ENCODE measurements around the gene DEUP1.
"Not testable (repeated sequence)": the region's sequence is repeated elsewhere in the genome, so short reads cannot be mapped to it uniquely, and the experiment has no call there.

The DEUP1 gene, protein sequence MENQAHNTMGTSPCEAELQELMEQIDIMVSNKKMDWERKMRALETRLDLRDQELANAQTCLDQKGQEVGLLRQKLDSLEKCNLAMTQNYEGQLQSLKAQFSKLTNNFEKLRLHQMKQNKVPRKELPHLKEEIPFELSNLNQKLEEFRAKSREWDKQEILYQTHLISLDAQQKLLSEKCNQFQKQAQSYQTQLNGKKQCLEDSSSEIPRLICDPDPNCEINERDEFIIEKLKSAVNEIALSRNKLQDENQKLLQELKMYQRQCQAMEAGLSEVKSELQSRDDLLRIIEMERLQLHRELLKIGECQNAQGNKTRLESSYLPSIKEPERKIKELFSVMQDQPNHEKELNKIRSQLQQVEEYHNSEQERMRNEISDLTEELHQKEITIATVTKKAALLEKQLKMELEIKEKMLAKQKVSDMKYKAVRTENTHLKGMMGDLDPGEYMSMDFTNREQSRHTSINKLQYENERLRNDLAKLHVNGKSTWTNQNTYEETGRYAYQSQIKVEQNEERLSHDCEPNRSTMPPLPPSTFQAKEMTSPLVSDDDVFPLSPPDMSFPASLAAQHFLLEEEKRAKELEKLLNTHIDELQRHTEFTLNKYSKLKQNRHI

DNA sequence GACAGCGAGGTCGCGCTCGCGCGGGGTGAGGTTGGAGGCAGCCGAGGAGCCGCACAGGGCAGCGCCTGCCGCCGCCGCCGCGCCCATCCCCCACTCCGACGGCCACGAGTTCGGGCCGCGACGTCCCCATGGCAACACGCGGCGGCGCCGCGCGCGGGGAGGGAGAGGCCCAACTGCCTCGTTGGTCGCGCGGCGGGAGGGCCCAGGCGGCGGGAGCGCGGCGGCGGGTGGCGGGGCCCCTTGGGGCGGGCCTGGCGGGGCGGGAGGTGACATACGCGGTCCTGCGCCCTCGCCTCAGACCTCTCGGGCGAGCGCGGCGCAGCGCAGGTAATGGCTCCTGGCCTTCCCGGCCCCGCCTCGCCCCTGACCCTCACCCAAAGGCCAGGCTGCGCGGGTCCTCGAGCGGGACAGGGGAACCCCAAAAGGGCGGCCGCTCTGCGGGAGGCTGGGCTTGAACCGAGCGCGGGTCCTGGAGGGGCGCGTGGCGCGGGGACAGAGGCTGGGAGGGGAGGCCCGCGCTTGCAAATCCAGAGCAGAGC, at the start of gene DEUP1:
Gene DEUP1 (plus strand): TSS at position 297 of the 539 bp plus-strand sequence. CDS start 1,518 bp downstream, outside the sequence.
- peak; percentile 54 for DNase-seq

DNA sequence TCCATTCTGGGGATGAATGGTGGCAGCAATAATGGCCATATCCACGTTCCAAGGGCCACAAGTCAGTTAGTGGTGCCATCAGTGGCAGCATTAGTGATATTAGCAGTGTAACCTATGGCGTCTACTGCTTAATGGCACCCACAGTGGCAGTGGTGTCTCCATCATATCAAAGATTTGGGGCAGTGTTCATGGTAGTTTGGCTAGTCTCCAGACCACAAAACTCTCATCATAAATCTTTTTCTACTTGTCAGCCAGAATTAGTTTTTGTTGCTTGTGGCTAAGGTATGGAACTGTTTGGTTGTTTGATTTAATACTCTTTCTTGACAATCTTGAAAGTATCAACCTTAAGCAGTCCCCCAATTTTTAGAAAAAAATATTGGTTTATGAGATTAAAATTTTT, 45.1 kb upstream of the DEUP1 start:
- no peak for DNase-seq

DNA sequence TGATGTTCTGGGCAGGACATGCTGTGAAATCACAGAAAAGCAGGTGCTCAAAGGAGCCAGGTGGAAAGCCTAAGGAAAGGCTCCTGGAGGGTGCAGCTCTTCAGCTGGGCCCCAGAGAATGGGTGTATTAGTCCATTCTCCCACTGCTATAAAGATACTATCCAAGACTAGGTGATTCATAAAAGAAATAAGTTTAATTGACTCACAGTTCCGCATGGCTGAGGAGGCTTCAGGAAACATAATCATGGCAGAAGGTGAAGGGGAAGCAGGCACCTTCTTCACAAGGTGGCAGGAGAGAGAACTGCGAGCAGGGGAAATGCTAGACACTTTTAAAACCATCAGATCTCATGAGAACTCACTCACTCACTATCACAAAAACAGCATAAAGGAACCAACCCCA, 43.1 kb upstream of the DEUP1 start:
- DNase-seq, result no peak

DNA sequence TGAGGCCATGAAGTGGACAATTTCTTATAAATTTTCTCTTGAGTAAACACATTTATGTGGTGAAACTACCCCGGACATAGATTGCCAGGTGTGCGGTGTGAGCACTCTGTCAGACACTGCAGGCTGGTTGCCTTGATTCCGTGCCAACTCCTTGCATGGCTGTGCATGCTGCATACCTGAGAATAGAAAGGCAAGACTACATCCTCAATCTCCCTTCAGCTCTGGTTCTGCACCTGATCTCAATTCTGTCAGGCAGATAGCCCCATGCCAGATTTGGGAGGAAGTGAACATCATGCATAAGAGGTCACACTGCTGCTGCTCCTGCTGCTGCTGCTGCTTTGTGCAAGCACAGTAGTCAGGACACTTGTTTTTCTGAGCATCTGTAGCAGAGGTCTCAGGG, 42.5 kb upstream of the DEUP1 start:
- no peak for DNase-seq

DNA sequence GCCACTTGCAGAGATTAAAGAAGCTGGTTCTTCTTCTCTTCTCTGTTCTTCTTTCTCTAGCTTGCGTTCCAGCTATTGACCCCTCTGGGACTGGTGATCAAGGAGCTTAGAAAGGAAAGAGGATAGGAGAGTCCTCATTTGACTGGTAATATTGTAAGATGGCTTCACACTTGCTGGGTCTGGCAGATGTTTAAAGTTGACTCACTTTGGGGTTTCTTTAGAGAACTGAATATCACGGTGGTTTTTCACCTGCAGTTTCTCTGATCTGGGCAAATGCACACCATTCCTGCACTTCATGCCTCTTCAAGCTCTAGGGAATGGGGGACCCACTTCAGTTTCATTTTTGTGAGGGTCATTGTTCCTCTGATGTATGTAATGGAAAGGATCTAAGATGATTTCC, 41.8 kb upstream of the DEUP1 start:
- no peak for DNase-seq

DNA sequence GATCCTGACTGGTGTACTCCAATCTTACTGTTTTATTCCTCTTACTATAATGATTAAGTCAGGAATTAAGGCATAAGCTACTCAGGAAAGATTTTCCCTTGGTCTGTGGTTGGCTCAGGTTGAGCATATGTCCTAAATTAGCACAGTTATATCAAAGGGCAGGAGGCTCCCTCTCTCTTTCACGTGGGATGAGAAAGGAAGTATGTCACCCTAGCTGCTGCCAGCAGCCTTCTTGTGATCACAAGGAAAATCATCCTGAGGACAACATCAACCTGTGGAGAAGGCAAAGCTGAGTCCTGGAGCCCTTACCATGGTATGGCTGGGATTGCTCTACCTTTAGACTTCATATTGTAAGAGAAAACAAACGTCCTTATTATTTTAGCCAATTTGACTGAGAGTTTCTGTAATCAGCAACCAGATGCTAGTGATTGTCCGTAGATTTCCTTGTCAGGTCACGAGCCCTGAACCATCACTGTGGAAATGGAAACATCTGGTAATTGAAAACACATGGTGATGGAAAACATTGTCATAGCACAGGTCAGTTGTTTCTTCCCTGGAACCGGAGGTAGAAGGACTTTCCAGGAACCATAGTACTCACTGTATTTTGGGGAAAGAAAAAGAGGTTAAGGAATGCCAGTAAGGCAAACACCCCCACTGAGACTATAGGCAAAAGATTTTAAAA, 40.6 kb upstream of the DEUP1 start:
- DNase-seq, result no peak

DNA sequence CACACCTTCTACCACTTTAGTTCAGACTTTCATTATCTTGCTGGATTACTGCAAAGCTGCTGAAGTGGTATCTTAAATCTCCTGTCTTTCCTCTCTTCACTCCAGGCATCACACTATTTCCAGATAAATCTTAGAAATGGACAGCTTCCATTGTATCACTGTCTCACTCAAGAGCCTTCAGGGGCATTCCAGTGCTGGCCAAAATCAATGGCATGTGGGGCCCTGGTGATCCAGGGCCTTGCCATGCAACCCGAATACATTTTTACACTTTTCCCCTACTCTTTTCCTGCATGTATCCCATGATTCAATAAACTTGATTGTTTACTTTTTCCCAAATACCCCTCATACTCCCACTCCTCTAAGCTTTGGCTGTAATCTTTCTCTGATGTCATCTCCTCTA, 39.4 kb upstream of the DEUP1 start:
- no peak for DNase-seq

DNA sequence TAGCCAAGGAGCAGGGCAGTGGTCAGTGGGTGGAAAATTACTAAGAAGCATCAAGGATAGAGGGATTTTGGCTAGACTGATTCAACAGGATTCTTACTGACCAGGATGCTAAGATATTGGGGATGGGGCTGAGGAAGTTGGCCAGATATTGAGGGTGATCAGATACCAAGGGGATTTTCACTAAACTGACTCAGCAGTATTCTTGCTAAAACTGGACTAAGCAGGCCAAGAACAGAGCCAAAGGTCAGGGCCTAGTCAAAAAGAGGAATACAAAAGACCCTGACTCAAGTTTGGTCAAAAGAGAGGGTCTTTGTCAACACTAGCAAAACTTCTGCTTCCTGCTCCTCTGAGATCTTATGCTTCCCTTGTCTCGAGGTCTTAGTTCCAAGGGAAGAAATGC, 38.6 kb upstream of the DEUP1 start:
- DNase-seq, result no peak

DNA sequence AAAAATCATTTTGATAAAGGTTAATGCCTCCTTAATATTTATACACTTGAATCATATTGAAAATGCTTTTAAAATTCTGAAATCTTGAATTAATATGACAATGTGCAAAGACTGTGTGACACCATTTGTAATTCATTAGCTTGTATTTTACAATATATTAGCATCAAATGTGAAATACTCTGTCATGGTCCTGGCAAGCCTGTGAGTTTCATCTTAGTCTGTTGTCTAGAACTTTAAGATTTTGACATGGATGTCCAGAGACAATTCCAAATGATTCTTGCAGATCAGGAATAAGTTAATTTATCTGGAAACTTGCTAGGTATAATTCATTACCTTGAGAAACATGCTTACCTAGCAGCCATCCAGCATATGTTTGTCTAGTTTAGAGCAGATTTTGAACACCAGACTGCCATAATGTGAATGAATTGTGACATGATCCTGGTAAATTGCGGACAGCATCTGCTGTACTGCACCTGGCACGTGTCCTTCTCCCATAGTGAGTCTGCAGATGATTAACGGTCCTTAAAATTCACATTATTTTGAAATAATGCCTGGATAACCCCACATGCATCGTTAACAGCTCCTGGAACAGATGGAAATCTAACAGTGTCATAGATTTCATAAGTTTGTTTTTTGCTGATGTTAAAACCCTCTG, 34.5 kb upstream of the DEUP1 start:
- no peak for DNase-seq

DNA sequence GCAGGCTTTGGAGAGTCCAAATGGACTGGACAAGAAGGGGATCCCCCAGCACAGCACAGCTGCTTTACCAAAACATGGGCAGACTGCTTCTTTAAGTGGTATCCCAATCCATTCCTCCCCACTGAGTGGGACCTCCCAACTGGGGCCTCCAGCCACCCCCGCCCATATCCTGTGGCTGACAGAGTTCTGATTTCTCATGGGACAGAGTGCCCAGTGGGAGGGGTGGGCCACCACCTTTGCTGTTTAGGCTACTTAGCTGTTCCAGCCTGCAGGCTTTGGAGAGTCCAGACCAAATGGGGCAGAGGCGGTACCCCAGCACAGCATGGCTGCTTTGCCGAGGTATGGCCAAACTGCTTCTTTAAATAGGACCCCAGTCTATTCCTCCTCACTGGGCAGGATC, 26.9 kb upstream of the DEUP1 start:
- no peak for DNase-seq

DNA sequence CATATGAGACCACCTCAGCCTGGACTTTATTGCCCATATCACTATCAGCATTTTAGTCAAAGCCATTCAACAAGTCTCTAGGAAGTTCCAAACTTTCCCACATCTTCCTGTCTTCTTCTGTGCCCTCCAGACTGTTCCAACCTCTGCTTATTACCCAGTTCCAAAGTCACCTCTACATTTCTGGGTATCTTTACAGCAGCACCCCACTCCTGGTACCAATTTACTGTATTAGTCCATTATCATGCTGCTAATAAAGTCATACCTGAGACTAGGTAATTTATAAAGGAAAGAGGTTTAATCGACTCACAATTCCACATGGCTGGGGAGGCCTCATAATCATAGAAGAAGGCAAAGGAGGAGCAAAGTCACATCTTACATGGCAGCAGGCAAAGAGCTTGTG, 16.1 kb upstream of the DEUP1 start:
- DNase-seq, result not testable (repeated sequence)

DNA sequence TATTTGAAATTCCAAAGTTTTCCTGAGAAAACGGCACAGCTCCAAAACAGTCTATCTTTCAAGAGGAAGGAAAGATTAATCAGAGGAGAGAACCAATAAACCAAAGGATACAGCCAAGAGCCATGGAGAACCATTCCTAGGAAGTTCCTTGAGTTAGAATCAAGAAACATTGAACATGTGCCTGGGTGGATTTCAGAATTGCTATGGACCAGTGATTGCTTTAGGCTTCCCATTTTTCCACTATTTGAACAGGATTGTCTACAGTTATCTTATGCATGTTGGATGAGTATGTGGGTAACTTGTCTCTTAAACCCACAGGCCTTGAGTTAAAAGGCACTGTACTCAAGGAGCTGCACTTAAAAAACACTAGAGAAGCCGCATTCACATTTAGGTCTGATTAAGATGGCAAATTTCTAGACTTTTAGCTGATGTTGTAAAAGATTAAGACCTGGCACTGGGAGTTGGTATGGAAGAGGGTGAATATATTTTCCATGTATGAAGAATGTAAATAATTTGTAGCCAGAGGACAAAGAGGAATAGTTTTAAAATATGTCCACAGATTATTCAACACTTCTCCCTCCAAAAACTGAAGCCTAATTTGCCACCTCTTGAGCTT, 11.2 kb upstream of the DEUP1 start:
- DNase-seq, result no peak

DNA sequence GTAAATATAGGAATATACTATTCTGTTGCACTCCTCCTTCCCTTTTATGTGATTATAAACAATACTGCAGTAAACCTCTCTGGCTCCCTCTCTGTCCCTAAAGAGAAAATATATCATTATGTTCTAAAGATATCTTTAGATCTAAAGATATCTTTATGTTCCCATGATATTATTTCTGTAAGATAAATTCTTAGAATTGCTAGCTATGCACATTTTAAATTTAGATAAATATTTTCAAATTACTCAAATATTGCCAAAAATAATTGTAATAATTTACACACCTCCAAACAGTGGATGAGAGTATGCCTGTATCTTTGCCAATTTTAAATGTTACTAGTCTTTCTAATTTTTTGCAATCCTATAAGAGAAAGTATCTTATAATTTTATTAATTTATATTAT, 10.3 kb upstream of the DEUP1 start:
- DNase-seq, result no peak

DNA sequence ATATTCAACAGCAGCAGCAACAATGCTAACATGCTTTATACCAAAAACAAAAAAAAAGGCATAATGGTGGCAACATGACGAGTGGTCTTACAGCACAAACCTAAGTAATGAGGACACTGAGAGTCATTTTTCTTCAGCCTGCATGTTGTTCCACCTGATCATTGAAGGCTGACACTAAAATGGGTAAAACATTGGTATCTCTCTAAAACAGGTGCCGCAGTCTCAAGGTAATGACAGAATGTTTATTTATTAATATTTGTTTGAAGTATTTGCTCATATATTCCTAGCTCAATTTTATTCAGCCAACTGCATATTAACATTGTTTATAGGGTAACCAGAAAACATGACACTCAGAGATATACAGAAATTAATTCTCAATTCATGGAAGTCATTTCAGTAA, 8.3 kb upstream of the DEUP1 start:
- no peak for DNase-seq

DNA sequence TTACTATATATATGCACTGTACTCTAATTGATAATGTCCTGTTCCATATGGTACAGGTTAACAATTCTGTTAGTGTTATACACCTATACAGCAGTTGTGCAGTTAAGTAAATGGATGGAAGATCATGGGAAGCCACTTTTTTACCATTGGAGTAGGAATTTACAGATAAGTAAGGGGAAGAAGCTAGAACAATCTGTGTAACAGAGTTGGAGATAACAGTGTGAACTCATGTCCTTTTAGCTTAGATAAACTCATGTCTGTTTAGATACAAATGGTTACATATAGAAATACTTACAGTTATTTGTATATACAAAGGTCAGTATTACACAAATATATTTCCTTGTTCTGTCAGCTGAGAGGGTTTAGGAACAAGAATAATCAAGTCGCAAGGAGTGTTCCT, 6.8 kb upstream of the DEUP1 start:
- no peak for DNase-seq

DNA sequence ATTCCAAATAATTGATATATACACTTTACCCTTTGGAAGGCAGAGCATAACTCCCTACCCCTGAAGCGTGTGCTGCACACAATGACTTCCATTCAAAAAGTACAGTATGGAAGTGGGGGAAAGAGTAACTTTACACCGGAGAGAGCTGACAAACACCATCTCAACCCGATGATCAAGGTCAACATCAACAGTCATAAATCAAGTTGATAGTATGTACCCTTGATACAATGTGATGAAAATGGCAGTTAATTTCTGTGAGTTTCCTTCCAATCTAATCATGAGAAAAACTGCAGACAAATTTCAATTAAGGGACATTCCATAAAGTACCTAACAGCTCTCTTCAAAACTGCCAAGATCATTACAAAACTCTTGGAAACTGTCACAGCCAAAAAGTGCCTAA, 6.0 kb upstream of the DEUP1 start:
- DNase-seq, result no peak

DNA sequence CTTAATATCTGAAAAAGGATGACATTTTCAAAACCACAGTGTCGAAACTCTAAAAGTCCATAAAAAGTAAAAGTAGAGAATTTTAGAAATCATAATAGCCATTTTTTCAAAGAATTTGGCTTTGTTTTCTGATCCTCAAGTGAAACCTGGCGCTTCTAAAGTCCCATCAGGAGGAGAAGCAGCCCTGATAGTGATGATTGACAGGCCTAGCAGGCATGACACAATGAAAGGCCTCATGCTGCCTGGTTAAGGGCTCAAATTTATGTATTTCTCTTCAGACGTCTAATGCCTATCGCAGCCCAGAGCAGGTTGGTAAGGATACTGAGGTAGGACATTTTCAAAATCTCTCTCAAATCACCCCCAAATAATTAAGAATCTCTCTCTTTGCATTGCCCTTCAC, 3.9 kb upstream of the DEUP1 start:
- DNase-seq, result no peak

DNA sequence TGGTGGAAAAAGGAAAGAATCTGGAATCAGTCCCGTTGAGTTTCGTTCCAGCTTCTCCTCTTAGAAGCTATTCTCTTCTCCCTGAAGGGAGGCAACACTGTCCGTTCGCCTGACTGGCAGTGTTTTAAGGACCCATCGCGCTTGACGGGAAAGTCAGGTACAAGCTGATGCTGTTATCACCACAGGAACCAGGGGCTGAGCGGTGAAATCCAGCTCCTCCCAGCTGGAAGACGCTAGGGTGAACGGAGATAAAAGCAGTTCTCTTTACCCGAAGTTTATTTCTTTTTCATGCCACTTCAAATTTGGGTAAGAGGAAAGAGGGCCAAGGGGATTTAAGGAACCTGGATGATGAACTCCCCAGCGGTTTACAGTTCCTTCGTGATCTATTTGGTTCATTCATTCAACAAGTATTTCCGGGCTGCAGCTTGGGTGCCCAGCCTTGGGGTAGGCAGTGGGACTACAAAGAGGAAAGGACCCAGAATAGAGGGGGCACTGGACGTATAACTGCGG, 551 bp upstream of the DEUP1 start:
- peak; percentile 50 for DNase-seq

DNA sequence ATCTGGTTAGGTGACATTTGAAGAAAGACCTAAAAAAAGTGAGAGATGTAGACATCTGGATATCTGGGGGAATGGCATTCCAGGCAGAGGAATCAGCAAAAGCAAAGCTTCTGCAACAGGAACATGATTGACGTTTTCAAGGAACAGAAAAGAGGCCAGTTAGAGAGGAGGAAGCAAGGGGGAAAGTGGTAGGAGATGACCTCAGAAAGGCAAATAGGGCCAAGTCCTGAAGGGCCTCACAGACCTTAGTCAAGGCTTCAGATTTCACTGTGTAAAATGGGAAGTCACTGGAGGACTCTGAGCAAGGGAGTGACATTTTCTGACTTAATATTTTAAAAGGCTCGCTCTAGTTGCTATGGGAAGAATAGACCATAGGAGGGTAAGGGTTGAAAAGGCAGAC, 9.7 kb downstream of the DEUP1 start:
- no peak for DNase-seq

DNA sequence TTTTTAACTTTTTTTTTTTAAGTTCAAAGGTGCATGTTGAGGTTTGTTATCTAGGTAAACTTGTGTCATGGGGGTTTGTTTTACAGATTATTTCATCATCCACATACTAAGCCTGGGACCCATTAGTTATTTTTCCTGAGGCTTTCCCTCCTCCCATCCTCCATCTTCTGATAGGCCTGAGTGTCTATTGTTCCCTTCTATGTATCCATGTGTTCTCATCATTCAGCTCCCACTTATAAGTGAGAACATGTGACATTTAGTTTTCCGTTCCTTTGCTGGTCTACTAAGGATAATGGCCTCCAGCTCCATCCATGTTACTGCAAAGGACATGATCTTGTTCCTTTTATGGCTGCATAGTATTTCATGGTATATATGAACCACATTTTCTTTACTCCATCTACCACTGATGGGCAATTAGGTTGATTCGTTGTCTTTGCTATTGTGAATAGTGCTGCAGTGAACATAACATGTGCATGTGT, 14.4 kb downstream of the DEUP1 start:
- no peak for DNase-seq

DNA sequence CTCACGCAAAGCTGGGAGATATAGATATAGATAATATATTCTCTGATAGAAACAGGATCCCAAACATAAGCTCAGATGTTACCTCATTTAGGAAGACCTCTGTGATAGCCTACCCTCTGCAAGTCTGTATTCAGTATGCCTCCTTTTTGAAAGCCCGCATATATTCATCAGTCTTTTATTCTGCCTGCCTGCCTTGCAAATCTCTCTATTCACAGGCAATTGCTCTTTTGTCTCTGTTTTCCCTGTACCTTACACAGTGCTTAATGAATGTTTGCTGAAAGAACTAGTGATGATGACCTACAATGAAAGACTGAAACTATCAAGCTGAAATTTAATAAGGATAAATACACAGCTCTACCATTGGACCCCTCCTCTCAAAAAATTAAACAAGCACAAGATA, 18.4 kb downstream of the DEUP1 start:
- no peak for DNase-seq

DNA sequence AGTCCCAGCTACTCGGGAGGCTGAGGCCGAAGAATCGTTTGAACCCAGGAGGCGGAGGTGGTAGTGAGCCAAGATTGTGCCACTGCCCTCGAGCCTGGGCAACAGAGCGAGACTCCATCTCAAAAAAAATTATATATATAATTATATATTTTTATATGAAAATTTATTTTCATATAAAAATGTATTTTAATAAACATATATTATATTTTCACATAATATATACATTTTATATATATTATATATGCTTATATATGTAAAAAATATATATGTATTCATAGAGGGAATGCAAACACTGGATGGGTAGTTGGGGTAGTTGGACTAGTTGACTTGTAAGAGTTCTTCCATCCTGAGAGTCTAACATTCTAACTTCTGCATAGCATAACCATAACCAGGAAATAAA, 20.3 kb downstream of the DEUP1 start:
- DNase-seq, result no peak

DNA sequence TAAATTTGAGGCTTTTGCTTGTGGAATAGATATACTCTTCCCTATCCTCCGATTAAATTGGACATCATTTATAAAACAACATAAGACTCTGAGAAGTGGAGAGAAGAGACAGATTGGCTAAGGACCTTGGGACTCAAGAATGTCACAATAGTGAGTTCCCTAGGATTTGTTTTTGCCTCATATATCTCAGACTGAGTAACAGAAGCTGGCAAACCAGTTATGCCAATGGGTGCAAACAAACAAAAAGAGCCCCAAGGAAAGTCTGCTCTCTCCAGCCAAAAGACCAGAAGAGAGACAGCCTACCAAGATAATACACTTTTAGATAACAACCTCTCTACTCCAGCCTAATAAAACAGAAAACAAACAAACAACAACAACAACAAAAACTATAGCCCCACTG, 28.9 kb downstream of the DEUP1 start:
- DNase-seq, result no peak

All from right forelimb (tissue), 1 donor.